Skin epidermis (tissue), 12 donors: ENCODE measurements around the gene NPL.

ENCODE experiments used
- H3K27ac ChIP-seq, 21 experiments: fragments of 200-600 bp; sonication (generic) in 11 of 21; one replicate each; pipeline ENCODE4 v1.5.0; 2020; ENCODE audit warnings: mild to moderate bottlenecking in 3 of 21, inconsistent platforms in 2 of 21, moderate library complexity in 2 of 21
- H3K4me3 ChIP-seq, 7 experiments: fragments of 200-600 bp; sonication (generic) in 2 of 7; one replicate each; pipeline ENCODE4 v1.5.0; 2020; ENCODE audit warnings: inconsistent platforms in 2 of 7, mild to moderate bottlenecking in 2 of 7, moderate library complexity in 1 of 7

The NPL gene

DNA sequence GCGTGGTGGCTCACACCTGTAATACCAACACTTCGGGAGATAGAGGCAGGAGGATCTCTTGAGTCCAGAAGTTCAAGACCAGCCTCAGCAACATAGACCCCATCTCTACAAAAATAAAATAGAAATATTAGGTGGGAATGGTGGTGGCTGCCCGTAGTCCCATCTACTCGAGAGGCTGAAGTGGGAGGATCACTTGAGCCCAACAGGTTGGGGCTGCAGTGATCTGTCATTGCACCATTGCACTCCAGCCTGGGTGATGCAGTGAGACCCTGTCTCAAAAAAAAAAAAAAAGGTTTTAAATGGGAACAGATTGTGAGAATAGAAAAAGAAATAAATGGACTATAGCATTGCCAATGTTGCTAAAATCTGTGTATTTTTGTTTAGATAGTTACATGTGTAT lies 60.7 kb downstream of the NPL start:
- Histone ChIP-seq H3K4me3 (no peak overlapping the region), H3K27ac (no peak overlapping the region)

DNA sequence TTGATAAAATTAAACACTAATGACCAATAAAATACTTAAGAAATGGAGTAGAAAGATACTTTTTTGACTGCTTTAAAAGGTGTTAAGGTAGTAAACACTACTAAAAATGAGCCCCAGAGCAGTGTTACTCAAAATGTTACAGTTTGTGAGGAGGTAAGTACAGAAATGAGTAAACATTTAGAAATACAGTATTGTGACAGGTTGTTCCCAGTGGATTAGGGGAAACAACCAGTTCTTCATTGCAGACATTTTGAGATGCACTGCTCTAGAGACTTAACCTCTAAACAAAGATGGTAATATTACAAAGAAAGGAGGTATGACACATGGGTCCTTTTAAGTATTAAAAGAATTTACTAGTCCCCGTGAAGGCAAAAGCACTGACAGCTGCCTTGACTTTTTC lies 62.3 kb downstream of the NPL start:
- H3K27ac ChIP-seq = no peak overlapping the region
- no peak overlapping the region for H3K4me3 ChIP-seq

DNA sequence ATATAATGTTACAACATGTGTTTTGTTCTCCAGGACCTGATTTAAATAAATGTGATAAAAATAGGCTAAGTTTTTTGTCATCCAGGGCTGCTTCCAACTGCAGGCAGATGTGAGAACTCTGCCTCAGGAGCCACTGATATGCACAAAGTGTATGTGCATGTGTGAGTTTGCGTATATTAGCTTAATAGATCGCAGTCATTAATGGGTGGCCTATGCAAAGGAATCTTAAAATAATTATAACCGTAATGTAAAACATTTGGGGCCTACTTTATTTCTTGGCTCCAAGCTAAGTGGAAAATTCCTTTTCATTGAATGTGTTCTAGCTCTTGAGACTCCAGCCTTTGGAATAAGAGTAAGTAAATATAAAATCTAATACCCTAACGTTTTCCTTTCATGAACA lies 66.3 kb downstream of the NPL start:
- H3K27ac ChIP-seq = peak overlapping the region in 1 of 21 experiments; percentile 18
- no peak overlapping the region for H3K4me3 ChIP-seq

DNA sequence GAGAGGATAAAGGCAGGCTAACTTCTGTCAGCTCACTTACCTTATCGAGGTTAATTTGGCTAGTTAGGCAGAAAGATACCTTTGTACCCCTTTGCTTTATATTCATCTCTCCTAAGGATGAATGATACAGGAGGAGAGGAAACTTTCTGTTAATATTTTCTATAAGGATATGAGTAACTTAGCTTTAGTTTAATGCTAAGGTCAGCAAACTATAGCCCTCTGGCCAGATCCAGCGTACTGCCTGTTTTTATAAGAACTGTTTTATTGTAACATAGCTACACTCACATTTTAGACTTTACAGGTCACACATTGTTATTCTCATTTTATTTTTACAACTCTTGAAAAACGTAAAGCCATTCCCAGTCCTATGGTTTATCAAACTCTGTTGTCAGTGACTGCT lies 67.6 kb downstream of the NPL start:
- Histone ChIP-seq H3K4me3 (no peak overlapping the region), H3K27ac (no peak overlapping the region)

DNA sequence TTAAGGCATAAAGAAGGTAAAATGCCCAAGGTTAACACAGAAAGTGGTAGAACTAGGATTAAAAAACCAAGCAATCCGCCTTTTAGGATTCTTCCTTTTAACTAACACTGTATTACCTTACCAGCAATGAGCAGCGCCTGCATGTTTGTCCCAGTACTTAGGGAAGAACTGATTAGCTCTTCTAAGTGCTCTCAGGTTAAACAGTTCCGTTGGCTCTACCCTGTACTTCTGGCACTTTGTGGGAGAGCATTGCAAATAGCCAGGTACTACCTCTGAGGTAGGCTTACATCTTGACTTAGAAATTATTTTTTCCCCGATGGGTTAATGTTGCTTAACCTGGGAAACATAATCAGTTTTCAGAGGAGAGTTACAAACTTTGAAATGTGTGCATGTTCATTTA lies 71.1 kb downstream of the NPL start:
- no peak overlapping the region for H3K27ac ChIP-seq

DNA sequence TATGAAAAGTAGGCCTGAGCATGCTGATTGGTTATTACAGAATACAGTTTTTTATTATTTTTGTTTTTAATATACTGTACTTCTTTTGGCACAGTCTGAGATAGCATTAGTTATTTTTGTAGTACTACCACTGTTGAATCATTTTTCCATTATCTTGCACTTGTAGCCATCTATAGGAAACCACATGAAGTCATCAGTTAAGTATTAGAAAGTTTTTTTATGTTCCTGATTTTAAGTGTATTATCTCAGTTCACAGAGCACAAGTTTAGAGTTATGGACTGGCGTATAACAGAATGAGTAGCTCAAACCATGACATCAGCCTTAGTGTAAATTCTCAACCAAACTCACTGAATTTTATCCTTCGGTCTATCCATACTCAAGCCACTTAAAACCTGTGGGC lies 72.4 kb downstream of the NPL start:
- H3K4me3 ChIP-seq = no peak overlapping the region
- no peak overlapping the region for H3K27ac ChIP-seq

More for the DNA sequence above, 71.1 kb downstream of the NPL start:
- H3K4me3 ChIP-seq = no peak overlapping the region

DNA sequence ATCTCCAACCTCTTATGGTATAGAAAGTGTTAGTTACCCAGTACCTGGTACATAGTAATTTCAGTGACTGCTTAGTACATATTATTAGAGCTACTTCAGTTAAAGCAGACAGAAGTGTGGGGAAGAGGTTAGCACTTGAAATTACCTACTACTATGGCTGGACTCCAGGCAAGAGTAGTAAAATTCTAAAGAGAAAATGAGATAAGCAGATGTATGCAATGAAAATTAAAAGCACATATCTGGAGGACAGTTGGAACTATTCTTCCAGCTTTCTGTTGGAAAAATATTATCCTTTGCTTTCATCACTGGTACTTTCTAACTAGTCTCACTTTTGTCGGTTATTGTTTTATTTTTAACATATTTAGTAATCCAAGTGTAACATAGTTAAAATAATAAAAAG lies 73.3 kb downstream of the NPL start:
- H3K4me3 ChIP-seq = no peak overlapping the region

DNA sequence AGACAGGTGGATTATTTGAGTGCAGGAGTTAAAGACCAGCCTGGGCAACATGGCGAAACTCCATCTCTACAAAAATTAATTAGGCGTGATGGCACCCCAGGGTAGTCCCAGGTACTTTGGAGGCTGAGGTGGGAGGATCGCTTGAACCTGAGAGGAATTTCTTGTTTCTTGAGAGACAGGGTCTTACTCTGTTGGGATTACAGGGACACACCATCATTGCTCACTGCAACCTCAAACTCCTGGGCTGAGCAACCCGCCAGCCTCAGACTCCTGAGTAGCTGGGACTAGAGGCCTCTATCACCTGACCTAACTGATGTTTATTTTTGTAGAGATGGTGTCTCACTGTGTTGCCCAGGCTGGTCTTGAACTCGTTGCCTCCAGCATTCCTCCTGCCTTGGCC lies 74.4 kb downstream of the NPL start:
- Histone ChIP-seq H3K27ac (no peak overlapping the region), H3K4me3 (no peak overlapping the region)

More for the DNA sequence above, 73.3 kb downstream of the NPL start:
- no peak overlapping the region for H3K27ac ChIP-seq

DNA sequence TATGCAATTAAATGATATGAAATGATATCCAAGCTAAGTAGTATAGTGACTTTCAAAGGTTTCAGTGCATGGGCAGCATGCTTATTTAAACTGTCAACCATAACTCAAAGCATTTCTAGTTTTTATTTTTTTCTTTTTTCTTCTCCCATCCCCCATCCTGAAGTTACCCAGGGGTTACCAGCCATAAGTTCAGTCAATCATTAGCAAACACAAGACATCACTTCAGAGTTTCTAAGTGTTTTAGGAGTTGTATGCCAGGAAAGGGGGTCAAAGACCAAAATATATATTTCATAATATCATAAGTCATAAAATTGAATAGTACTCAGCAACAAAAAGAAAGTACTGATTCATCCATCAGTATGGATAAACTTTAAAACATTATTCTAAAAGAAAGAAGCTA lies 78.3 kb downstream of the NPL start:
- no peak overlapping the region for H3K4me3 ChIP-seq
- H3K27ac ChIP-seq = no peak overlapping the region

DNA sequence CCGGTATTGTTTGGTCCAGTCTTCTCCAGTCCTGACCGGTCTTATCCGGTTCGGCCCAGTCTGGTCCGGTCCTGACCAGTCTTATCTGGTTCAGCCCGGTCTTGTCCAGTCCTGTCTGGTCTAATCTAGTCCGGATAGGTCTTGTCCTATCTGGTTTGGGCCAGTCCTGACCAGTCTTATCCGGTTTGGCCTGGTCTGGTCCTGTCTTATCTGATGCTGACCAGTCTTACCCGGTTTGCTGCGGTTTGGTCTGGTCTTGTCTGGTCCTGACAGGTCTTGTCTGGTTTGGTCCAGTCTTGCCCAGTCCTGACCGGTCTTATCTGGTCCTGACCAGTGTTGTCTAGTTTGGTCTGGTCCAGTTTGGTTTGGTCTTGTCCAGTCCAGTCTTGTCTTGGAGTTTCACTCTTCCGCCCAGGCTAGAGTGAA lies 79.7 kb downstream of the NPL start:
- Histone ChIP-seq H3K27ac (peak overlapping the region in 1 of 21 experiments; percentile 31), H3K4me3 (no peak overlapping the region)

DNA sequence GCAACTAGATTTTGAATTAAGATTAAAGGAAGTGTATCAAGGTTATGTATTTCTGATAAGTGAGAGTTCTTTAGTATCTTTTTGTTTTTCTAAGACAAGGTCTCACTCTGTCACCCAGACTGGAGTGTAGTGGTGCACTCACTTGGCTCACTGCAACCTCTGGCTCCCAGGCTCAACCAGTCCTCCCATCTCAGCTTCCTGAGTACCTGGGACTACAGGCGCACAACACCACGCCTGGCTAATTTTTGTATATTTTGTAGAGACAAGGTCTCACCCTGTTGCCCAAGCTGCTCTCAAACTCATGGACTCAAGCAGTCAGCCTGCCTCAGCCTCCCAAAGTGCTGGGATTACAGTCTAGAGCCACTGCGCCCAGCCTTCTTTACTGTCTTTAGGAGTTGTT lies 83.3 kb downstream of the NPL start:
- Histone ChIP-seq H3K4me3 (no peak overlapping the region), H3K27ac (no peak overlapping the region)

DNA sequence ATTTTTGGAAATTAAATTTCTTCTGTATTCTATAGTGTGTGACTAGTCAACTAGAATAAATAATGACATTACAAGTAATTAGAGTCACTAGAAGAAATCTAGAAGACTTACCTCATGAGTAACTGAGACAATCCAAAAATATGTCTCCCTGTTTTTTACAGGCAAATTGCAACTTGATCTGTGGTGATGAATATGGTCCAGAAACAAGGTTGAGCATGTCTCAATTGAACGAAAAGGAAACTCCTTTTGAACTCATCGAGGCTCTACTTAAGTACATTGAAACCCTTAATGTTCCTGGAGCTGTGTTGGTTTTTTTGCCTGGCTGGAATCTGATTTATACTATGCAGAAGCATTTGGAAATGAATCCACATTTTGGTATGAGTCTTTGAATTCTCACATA lies 86.3 kb downstream of the NPL start:
- Histone ChIP-seq H3K27ac (no peak overlapping the region), H3K4me3 (no peak overlapping the region)

DNA sequence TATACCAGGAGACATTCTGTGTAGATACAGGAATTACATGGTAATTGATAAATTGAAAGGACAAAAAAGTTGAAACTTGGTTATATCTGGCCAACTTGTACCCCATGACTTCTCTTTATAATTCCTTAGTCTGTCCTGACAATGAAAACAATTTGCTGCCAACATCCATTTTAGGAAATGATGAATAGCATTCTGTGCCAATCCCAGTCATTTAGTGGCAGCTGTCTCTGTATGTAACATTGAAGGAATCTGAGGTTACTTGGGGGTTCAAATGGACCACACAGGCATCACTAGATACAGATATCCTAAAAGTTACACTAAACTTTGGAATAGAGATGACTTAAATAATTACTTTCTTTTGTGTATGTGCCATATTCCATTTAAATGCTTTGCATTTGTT lies 87.8 kb downstream of the NPL start:
- Histone ChIP-seq H3K4me3 (no peak overlapping the region), H3K27ac (no peak overlapping the region)

DNA sequence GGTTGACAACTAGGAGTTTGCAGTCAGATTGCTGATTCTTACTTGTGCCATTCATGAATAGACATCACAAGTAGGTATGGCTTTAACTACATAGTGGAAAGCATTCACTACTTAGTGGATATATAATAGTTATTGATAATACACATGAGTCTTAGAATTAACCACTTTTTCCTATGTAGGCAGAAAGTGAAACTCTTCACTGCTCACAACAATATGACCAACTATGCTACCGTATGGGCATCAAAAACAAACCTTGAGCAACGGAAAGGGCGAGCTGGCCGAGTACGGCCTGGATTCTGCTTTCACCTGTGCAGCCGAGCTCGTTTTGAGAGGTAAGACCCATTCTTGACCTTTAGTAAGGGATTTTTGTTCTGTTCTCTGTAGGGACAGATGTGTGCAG lies 88.3 kb downstream of the NPL start:
- no peak overlapping the region for H3K4me3 ChIP-seq

More for the DNA sequence above, 88.3 kb downstream of the NPL start:
- H3K27ac ChIP-seq = no peak overlapping the region
